Measurements from ENCODE around the gene HESX1.

The HESX1 gene

DNA sequence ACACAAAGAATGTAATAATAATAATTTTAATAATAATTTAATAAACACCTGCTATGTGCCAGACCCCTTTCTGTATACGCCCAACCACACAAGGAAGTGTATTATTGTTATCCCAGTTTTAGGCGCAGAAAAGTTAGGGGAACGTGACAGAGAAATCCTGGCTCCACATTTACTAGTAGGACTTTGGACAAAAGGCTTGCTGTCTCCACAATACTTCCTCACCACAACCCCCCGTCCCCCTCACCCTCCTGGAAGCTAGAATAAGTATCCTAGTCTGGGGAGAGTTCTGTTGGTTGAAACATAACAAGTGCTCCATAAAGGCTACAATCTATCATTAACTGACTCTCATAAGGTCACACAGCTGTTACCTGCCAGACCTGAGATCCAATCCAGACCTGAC is 34.1 kb downstream of the HESX1 start:
- no peak for DNase-seq

DNA sequence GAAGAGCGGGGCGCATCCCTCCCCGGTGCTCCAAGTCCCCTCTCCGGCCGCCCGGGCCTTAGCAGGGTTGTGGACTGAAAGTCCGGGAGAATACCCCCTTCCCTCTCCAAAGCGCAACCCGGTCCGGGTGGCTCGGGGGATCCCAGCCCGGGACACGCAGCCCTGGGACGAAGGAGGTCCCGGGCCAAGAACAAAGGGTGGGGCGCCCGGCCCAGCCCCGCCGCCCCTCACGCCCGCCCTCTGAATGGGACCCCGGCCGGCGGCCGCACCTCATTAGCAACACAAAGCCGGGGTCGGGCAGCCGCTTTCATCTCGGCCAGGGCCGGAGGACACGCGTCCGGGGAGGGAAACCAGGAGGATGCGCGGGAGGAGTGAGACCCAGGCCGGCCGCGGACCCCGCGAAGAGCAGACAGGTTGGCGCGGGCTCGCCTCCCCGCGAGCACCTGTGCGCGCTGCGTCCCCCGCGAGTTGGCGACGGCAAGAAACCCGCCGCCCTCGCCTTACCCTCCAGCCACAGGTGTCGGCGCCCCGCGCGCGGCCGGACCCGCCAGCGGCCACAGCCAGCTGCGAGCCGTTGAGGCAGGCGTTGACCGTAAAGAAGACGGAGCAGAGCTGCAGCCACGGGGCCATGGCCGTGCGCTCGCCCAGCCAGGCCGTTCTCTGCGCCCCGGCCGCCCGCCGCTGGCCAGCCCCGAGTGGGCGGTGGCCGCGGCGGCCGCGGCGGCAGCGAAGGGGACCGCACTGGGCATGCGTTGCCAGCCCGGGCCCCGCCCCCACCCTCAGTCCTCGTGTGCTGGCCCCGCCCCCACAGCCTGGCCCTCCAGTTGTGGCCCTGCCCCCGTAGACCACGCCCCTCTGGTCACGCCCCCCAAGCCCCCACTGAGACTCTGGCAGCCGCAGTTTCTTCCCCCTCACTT is 34.9 kb downstream of the HESX1 start, which contains the start of gene IL17RD:
Gene IL17RD (minus strand): TSS at position 697 of the 917 bp plus-strand sequence. CDS start 67 bp downstream, at position 630.
- DNase-seq = peak; percentile 60

GRCh38 chr3:57164217-57164656 is 35.5 kb downstream of the HESX1 start:
- no peak for DNase-seq

DNA sequence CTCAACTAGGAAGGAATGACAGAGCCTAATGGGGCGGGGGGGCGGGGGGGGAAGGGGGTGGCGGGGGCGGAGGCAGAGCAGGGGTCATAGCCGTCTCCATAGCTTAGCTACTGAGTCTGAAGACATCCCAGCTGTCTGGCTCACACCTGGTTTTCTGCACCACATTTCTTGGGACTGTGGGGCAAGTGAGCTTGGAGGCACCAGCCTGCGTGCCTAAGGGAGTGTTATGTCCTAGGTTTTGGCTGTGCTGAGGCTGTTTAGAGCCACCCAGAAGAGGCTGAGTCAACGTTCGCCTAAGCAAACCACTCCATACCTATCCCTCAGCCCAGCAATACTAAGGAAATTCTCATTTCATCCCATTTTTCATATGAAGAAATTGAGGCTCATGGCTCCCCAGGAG is 36.0 kb downstream of the HESX1 start:
- no peak for DNase-seq

- no peak for DNase-seq
Measured at GRCh38 chr3:57161915-57162314, 37.9 kb downstream of the HESX1 start.

- DNase-seq = no peak
Measured at GRCh38 chr3:57160765-57161538, 38.8 kb downstream of the HESX1 start.

DNA sequence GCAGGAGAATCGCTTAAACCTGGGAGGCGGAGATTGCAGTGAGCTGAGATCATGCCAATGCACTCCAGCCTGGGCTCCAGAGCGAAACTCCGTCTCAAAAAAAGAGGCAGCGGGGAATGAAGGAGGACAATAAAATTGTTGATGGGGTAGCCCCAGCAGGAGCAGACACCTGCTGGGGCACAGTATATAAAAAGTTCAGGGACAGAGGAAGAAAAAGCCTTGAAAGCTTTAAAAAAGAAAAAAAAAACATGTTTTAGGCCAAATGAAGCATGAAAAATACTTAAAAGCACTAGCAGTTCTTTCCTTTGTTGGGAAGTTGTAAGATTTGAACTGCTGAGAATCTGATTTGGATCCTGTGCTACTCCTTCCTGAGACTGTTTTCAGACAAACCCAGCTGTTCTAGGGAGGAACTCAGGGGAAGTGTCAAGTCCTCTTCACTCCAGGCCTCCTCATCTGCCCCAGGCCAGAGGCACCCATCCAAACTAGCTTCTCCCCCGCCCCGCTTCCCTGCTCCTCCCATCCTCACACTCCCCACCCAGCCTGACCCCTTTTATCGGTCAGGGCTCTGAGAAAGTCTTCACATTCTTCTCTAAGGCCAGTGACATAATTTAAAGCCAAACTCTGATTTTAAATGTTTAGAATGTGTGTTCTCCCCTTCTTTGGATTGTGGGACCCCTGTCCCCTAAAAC is 39.6 kb downstream of the HESX1 start:
- no peak for DNase-seq

DNA sequence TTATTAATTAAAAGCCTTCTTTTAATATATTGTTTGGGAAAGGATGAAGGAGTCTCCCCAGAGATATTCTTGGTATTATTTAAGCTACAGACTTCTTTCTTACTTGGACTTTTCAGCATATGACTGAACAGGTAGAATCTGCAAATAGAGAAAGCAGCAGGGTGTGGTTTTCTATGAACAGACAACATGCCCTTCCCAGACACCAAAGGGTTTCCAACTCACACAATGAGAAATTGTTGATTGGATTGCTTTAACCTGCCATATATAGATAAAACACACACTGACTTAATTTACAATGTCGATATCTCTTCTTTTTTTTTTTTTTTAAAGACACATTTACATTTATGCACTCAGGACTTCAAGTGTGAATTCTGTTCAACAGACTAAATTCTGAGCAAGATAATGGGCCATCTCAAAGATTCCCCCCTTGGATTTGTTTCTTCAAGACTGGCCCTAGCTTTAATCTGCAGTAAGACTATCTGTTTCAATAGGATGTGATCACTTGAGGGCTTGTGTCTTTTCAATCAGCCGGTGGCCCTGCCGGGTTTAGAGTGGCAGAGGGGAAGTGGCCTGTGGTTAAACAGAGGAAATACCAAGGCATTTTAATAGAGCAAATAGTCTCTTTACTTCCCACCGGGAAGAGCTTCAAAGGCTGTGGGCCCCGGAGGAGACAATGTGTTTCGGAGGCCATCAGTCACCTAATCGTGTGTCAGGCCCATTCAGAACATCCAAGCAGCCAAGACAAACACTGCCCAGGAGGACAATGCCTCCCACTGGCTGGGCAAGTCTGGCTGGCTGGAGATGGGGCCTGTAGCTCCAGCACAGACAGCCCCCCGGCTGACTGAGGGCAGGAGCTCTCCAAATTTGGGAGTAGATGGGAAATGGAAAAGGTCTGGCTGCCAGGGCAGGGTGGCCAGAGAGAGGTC is 40.7 kb downstream of the HESX1 start:
- no peak for DNase-seq

DNA sequence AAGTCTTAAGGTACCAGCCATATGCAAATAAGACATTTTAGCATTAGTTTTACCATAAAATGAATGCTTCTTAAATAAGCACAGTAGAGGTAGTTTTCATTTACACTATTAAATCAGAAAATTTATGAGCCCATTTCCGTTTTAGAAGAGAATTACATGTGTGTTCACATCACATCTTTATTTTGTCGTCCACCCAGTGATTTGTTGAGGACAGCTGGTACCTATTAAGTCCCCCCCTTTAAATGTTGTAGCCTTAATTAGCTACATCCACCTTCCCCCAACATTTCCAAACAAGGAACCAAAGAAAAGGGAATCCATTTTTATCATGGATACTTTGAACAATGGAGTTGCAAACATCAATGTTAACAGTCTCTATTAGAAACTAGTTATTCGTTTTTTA is 41.5 kb downstream of the HESX1 start:
- DNase-seq = no peak

DNA sequence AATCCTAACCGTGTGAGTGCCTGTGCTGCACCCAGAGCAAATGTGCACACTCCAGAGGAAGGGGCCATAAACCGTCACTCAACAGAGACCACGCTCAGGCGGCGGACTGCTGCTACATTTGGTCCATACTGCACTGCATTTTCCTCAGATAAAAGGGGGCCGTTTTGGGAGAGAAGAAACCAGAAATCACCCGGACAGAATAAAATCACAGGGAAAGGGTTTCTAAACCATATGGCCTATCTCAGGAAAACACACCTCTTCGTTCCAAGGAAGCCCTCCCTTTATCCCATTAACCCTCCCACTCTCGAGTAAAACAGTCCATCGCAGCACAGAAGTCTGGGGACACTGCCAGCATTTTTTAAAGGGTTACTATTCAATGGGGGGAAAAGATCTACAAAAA is 42.2 kb downstream of the HESX1 start:
- DNase-seq = no peak

DNA sequence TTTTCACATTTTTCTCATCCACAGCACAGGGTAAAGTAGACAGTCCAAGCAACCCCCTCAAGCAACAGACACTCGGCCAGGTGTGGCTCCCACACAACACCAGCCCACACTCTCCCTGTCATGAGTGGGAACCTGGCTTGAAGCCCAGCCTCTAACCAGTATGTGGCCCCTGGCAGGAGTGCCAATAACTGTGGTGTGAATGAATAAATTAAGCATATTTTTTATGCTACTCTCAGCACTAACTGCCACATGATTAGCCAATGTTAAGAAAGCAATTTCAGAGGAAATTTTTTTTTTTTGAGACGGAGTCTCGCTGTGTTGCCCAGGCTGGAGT is 44.5 kb downstream of the HESX1 start:
- DNase-seq = no peak

DNA sequence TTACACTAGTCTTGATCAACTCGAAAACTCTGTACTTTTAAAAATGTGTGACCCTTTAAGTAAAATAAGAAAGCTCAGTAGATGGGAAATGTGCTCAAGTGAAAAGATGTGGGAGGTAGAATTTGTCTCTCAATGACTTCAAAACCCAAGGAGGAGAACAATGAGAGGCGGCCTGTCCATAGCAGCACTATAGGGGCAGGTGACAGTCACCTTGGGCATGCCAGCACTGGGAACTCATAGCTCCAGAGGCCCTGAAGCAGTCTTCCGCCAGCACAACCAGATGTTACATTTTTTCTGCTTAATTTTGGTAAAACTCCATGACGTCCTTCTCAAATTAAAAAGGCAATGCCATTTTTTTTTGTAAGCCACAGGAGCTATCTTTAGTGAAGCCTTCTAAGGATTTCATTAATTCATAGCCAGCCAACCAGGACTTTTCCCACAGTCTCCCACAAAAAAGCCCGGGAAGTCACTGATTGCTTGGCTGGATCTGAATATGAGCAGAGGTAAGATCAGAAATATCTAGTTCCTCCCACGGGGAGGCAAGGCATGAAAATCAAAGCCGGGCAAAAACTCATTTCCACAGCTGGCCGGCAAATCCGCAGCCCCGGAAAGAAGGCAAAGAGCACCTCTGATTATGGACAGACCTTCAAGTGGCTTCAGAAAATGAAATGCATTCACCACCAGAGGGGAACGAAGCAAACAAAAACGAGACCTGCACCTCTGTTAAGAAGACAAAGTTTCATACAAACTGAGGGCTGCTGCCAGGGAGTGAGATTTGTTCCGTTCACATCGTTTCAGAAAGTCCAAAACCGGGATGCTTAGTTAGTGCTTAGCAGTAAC is 45.1 kb downstream of the HESX1 start:
- no peak for DNase-seq

GRCh38 chr3:57152151-57153143 is 47.3 kb downstream of the HESX1 start:
- DNase-seq = no peak

DNA sequence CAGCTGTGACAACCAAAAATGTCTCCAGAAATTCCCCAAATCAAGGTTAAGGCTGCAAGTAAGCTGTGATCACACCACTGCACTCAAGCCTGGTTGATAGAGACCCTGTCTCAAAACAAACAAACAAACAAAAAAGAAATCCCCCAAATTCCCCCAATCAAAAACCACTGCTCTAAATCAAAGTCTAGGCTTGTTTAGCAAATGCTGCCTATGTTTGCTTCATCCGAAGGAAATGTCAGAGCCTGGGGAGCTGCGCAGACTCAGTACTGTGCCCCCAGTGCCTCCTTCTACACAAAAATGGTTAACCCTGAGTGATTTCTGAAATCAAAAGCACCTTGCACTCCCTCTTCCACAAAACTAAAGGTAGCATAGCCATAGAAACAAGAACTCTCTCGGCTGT is 48.0 kb downstream of the HESX1 start:
- DNase-seq = no peak

DNA sequence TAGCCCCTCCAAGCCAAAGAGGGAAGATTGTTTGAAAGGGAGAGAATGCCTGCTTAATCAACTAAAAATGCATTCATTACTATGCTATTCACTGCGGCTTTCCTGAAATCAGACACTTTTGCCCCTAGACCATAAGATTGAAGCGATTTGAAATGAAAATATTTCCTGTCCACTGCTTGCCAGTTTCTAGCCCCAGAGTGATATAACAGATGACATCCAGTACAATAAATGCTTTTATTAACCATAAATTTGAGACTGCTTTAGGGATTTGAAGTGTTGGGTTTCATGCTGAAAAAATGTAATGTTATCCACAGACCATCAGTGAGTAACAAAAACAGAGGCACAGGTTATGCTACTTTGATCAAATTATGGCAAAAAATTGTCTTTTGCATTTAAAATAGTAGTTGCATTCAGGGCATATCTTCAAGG is 48.7 kb downstream of the HESX1 start:
- no peak for DNase-seq

GRCh38 chr3:57150113-57150581 is 49.6 kb downstream of the HESX1 start:
- DNase-seq = no peak

Data from CD4-positive, alpha-beta T cell treated with Interferon gamma for 1 hour (primary cell).